Activated B cell treated with CpG ODN at 0.5 μM for 24 hours (primary cell): Measurements from ENCODE around the gene TSHZ2. TPM values are rescaled to one million over a fixed set of nuclear protein-coding genes. Genes with fewer than 3 reads are reported as not detected.

Experiments
- ATAC-seq: fragments of 200-7000 bp; cut with Tn5 transposase; one replicate; pipeline ENCODE4 v1.10.0; 2021; ENCODE audit warnings: low read depth, mild to moderate bottlenecking, moderate library complexity
- CTCF ChIA-PET: fragments of 350-600 bp; sonication (Branson Sonifier 250); formaldehyde crosslinking; loops from one replicate; lab custom pipeline; 2021; ENCODE audit warnings: antibody characterized with exemption; lab: Charles Lee
- POLR2A ChIA-PET: fragments of 350-600 bp; sonication (Branson Sonifier 250); formaldehyde crosslinking; loops from one replicate; lab custom pipeline; 2021; ENCODE audit warnings: antibody characterized with exemption; lab: Charles Lee
- DNase-seq: peaks from one replicate; pipeline ENCODE4 v3.0.0; 2022
- H3K27ac Mint-ChIP-seq: one replicate; pipeline ENCODE4 v1.8.0; 2020; ENCODE audit warnings: mixed read lengths
- H3K27me3 Mint-ChIP-seq: one replicate; pipeline ENCODE4 v1.8.0; 2021; ENCODE audit warnings: mixed read lengths
- H3K36me3 Mint-ChIP-seq: one replicate; pipeline ENCODE4 v1.8.0; 2021; ENCODE audit warnings: low read depth, mixed read lengths
- H3K4me1 Mint-ChIP-seq: one replicate; pipeline ENCODE4 v1.8.0; 2021; ENCODE audit warnings: mixed read lengths
- H3K4me3 Mint-ChIP-seq: one replicate; pipeline ENCODE4 v1.8.0; 2020; ENCODE audit warnings: mild to moderate bottlenecking, mixed read lengths
- H3K9me3 Mint-ChIP-seq: one replicate; pipeline ENCODE4 v1.8.0; 2020; ENCODE audit warnings: mixed read lengths
- intact Hi-C: fragments of 100-400 bp; cut with micrococcal nuclease; formaldehyde crosslinking; loops from one replicate; pipeline ENCODE4 v1.15.1; 2024
- total RNA-seq: library from RNA; stranded (reverse); gene quantifications from 2 replicates; pipeline ENCODE4 v1.2.3, GENCODE V29; 2022
- TF ChIP-seq, protein P1 (sequence below): fragments of 200-600 bp; IDR thresholded peaks from one replicate; pipeline ENCODE4 v1.8.0; 2022; ENCODE audit warnings: antibody characterized with exemption, mild to moderate bottlenecking

The TSHZ2 gene
- total RNA-seq, 1 donor from 2014 or later = 1.7 TPM

DNA sequence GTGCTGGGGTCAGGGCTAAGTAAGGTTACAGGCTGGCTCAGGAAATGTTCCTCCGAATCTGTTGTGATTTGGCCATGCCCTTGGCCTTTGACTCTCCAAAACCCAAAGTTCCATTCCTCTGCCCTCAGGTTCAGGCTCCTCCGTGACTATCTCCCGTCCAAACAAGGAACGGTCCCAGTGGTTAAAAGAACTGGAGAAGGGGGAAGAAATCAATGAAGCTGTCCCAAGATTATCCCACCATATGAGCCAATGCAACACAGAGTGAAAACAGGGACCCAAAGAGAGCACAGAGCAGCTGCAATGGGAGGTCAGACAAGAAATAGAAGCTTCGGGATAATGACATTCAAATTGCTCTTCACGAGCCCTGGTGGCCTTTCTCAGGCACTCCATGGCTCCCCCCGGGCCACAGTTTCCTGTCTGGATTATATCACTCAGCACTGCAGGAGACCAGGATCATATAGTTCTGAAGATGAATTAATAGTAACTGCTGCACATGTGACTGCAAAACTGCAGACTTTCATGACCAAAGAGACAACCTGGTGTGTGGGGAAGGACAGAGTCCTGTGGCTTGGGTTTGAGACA is 410.2 kb downstream of the TSHZ2 start:
- intact Hi-C loops = no loop called here
- ChIA-PET CTCF (no interaction called here), POLR2A (no interaction called here)
- DNase-seq = no peak
- no peaks in the 10 kb centered on the region for H3K27me3 Mint-ChIP-seq
- no peak overlapping the region for H3K27ac Mint-ChIP-seq
- ATAC-seq = no peak
- no peaks in the 10 kb centered on the region for H3K9me3 Mint-ChIP-seq
- no peaks in the 10 kb centered on the region for H3K36me3 Mint-ChIP-seq
- TF ChIP-seq, protein P1, sequence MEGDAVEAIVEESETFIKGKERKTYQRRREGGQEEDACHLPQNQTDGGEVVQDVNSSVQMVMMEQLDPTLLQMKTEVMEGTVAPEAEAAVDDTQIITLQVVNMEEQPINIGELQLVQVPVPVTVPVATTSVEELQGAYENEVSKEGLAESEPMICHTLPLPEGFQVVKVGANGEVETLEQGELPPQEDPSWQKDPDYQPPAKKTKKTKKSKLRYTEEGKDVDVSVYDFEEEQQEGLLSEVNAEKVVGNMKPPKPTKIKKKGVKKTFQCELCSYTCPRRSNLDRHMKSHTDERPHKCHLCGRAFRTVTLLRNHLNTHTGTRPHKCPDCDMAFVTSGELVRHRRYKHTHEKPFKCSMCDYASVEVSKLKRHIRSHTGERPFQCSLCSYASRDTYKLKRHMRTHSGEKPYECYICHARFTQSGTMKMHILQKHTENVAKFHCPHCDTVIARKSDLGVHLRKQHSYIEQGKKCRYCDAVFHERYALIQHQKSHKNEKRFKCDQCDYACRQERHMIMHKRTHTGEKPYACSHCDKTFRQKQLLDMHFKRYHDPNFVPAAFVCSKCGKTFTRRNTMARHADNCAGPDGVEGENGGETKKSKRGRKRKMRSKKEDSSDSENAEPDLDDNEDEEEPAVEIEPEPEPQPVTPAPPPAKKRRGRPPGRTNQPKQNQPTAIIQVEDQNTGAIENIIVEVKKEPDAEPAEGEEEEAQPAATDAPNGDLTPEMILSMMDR = no peak
- no peak overlapping the region for H3K4me3 Mint-ChIP-seq
- H3K4me1 Mint-ChIP-seq = no peaks in the 10 kb centered on the region

DNA sequence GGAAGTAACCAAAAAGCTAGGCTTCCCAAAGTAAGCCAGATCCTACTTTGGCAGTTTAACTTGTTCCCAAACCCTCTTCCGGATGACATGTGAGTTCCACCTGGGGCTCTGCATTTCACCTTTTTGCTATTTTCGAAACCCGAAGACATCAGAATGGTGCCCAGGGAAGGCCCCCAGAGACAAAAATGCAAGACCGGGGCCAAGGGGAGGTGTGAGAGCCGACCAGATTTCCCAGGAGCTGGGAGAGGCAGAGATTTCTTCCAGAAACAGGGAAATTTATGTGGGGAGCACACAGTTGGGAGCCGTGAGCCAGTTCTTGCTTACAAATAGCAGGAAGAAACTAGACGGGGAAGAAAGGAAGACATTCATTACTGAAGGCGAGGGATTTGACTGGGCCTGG is 411.8 kb downstream of the TSHZ2 start:
- Mint-ChIP-seq H3K4me1 (no peaks in the 10 kb centered on the region), H3K9me3 (no peaks in the 10 kb centered on the region), H3K27ac (no peak overlapping the region), H3K4me3 (no peak overlapping the region), H3K36me3 (no peaks in the 10 kb centered on the region), H3K27me3 (no peaks in the 10 kb centered on the region)
- POLR2A ChIA-PET = no interaction called here
- CTCF ChIA-PET = no interaction called here
- TF ChIP-seq, protein P1 = no peak
- DNase-seq = no peak
- ATAC-seq = no peak
- intact Hi-C loops = no loop called here

DNA sequence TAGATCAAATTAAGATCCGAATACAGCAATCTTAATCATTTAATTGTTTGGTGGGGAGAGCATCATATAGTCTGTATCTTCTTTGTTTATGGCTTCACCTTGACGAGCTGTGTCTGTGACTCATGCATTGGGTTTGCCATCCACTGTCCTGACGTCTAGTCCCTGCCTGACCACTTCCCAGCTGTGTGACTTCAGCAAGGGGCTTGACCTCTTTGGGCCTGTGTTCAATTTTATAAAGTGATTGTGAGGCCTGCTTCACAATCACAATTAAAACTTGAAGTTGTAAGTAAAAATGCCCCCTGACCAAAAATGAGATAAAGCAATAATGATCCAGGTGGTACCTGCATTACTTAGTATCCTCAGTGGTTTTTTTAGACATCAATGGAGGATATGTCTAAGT is 412.2 kb downstream of the TSHZ2 start:
- Mint-ChIP-seq H3K27me3 (no peaks in the 10 kb centered on the region), H3K4me1 (no peaks in the 10 kb centered on the region), H3K27ac (no peak overlapping the region), H3K36me3 (no peaks in the 10 kb centered on the region), H3K4me3 (no peak overlapping the region), H3K9me3 (no peaks in the 10 kb centered on the region)
- ATAC-seq (no peak), DNase-seq (no peak)
- POLR2A ChIA-PET = no interaction called here
- intact Hi-C loops = no loop called here
- CTCF ChIA-PET = no interaction called here
- TF ChIP-seq, protein P1 = no peak

DNA sequence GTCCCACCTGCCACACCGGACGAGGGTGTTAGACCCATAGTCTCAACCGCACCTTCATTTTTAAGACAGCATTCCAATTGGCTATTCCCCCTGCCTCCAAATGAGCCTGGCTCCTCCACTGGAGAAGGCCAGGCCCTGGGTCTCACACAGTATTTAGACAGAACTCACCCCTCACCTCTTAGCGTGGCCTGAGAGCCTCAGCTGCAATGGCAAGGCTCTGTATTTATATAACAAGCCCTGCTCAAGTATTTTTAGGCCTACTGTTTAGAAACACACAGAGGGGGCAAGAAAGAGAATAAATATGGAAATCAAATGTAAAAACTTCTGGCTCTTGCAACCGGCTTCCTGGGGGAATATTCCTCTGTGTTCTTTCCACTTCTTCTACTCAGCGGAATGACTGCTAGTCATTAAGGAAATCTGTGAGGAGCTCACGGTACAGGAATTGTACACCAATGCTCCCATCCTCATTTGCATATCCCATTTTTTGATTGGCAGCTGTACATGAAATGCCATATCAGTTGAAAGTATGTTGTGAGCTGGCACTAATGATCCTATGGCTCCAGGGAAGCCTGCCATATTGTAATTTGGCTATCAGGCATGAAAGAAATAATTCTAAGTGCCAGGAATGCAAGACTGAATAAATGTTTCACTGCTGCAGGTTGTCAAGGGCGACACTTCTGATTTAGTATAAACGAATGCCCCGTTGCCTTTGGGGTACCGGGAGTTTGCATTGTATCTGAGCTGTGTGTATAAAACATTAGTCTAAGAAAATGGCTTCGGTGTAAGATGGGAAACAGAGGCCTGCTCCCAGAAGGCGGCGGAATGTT is 414.0 kb downstream of the TSHZ2 start:
- POLR2A ChIA-PET = interaction anchor here (0.6 kb wide), 1 partner anchor 291 kb away, joined by 9 read pairs; no protein-coding TSS in a partner anchor
- no peak overlapping the region for H3K27ac Mint-ChIP-seq
- H3K4me3 Mint-ChIP-seq = no peak overlapping the region
- CTCF ChIA-PET = no interaction called here
- TF ChIP-seq, protein P1 = no peak
- H3K27me3 Mint-ChIP-seq = peaks cover 3% of the 10 kb centered on the region
- DNase-seq (no peak), ATAC-seq (no peak)
- intact Hi-C loops = no loop called here
- H3K9me3 Mint-ChIP-seq = no peaks in the 10 kb centered on the region
- no peaks in the 10 kb centered on the region for H3K4me1 Mint-ChIP-seq
- H3K36me3 Mint-ChIP-seq = no peaks in the 10 kb centered on the region

DNA sequence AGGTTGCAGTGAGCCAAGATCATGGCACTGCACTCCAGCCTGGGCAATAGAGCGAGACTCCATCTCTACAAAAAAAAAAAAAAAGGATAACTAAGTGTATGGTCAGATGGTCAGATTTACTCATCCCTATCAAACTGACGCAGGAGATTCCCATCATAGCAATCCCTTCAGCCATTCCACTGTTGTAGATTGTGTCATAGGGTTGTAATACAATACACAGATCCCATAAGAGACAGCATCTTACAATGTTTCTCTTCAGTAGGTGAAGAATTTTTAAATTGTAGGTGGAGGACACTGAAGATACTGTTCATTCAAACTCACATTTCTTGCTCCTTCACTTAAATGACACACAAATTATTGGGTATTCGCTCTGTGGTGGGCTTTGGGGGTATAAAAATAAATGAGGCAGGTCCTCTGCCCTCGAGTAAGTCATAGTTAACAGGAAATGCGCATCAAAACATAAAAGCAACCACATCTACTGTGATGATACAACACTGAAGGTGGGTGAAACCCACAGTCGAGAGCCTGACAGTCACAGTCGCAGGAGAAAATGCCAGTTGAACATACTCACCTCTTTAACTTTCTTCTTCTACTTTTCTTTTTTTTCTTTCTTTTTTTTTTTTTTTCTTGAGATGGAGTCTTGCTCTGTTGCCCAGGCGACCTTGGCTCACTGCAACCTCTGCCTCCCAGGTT is 416.0 kb downstream of the TSHZ2 start:
- Mint-ChIP-seq H3K27ac (no peak overlapping the region), H3K9me3 (no peaks in the 10 kb centered on the region), H3K36me3 (no peaks in the 10 kb centered on the region), H3K27me3 (peaks cover 5% of the 10 kb centered on the region), H3K4me1 (no peaks in the 10 kb centered on the region), H3K4me3 (no peak overlapping the region)
- ChIA-PET POLR2A (no interaction called here), CTCF (no interaction called here)
- DNase-seq (no peak), ATAC-seq (no peak)
- intact Hi-C loops = no loop called here
- TF ChIP-seq, protein P1 = no peak
